Muscle of leg (tissue), 11 donors: ENCODE results near the gene RFESD. TPM values are rescaled to one million over a fixed set of nuclear protein-coding genes. Genes with fewer than 3 reads are reported as not detected.

Source experiments
- DNase-seq: peaks from one replicate; pipeline ENCODE4 v3.0.0; 2013
- H3K27ac ChIP-seq: one replicate; pipeline ENCODE4 v1.5.1; 2013; ENCODE audit warnings: mild to moderate bottlenecking, low read length, control low read depth
- H3K27me3 ChIP-seq: one replicate; pipeline ENCODE4 v1.6.1; 2013; ENCODE audit warnings: low read length; ENCODE audit not compliant: control insufficient read depth, insufficient read depth
- H3K36me3 ChIP-seq: one replicate; pipeline ENCODE4 v1.6.1; 2013; ENCODE audit warnings: low read length; ENCODE audit not compliant: control insufficient read depth, insufficient read depth
- H3K4me1 ChIP-seq: one replicate; pipeline ENCODE4 v1.6.1; 2013; ENCODE audit warnings: low read length; ENCODE audit not compliant: control insufficient read depth, insufficient read depth
- H3K4me3 ChIP-seq: one replicate; pipeline ENCODE4 v1.5.1; 2013; ENCODE audit warnings: low read length, control low read depth
- H3K9me3 ChIP-seq: replicated peaks from 2 replicates; pipeline ENCODE4 v1.6.1; 2013; ENCODE audit warnings: low read depth, low read length; ENCODE audit not compliant: control insufficient read depth
- WGBS: methylation state at CpG from one replicate; pipeline ENCODE4 v1.1.5; 2013; ENCODE audit warnings: missing lambda C conversion rate; ENCODE audit not compliant: insufficient coverage; 5-methylcytosine and 5-hydroxymethylcytosine counted together
- polyA plus RNA-seq, 8 donors: library from polyadenylated mRNA; unstranded; fragments of 120-200 nt; gene quantifications; one replicate each; pipeline versions ENCODE4 v1.2.1 to v1.2.3, GENCODE V29; 2013; ENCODE audit warnings: inconsistent platforms in 1 of 8, low replicate concordance in 1 of 8; ENCODE audit not compliant: insufficient read length in 8 of 8, insufficient read depth in 1 of 8
- total RNA-seq: library from RNA; stranded (reverse); fragments of 120-200 nt; gene quantifications from one replicate; pipeline ENCODE4 v1.2.4, GENCODE V29; 2013

The RFESD gene
- total and polyA plus RNA-seq, 9 donors: 2.7 to 3.9 (median 3.0) TPM

GRCh38 chr5:95673081-95673480, 26.5 kb downstream of the RFESD start:
- no peaks in the 10 kb centered on the region for H3K9me3 ChIP-seq
- H3K4me3 ChIP-seq: no peak overlapping the region
- H3K27ac ChIP-seq: no peak overlapping the region
- H3K27me3 ChIP-seq: no peaks in the 10 kb centered on the region
- no peaks in the 10 kb centered on the region for H3K36me3 ChIP-seq
- peaks cover 16% of the 10 kb centered on the region for H3K4me1 ChIP-seq
- no peak for DNase-seq
- WGBS: 50% methylated on average over 2 of the region's 3 CpGs

DNA sequence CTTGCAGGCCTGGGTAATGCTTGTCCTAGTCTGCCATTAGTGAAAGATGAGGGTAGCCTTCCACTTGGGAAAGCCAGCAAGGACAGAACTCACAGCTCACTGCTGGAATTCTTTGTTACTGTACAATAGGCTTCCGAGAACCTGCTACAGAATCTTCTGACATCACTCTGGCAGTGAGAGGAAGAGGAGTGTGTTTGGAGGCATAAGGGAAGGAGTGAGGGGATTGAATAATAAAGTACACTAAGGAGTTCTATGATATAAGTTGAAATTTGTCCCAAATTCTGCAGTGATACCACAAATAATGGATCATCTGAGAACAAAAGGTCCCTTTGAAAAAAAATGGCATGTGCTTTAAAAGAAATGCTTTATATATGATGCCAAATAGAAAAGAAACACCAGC, 36.3 kb downstream of the RFESD start, which contains the start of gene SPATA9:
Gene SPATA9 (minus strand): TSS at position 101 of the 400 bp plus-strand sequence. CDS start 137 bp downstream, outside the sequence.
- H3K27ac ChIP-seq: no peak within 1 kb of the TSS
- H3K9me3 ChIP-seq: no peaks in the 10 kb centered on the region
- no peak within 1 kb of the TSS for H3K4me3 ChIP-seq
- H3K36me3 ChIP-seq: no peaks in the 10 kb centered on the region
- no peaks in the 10 kb centered on the region for H3K27me3 ChIP-seq
- WGBS: no CpG with 5 or more reads among the region's 1 CpG
- no peak for DNase-seq
- no peaks in the 10 kb centered on the region for H3K4me1 ChIP-seq

GRCh38 chr5:95684361-95684760, 37.8 kb downstream of the RFESD start:
- Histone ChIP-seq H3K27ac (no peak overlapping the region), H3K4me1 (no peaks in the 10 kb centered on the region), H3K36me3 (no peaks in the 10 kb centered on the region), H3K27me3 (no peaks in the 10 kb centered on the region), H3K9me3 (no peaks in the 10 kb centered on the region), H3K4me3 (no peak overlapping the region)
- WGBS: no CpG with 5 or more reads among the region's 2 CpGs
- DNase-seq: no peak

- Histone ChIP-seq H3K27me3 (no peaks in the 10 kb centered on the region), H3K4me1 (no peaks in the 10 kb centered on the region), H3K36me3 (no peaks in the 10 kb centered on the region), H3K4me3 (no peak overlapping the region), H3K27ac (no peak overlapping the region), H3K9me3 (no peaks in the 10 kb centered on the region)
- 53% methylated on average over 2 of the region's 2 CpGs for WGBS
- DNase-seq: no peak
Observed at GRCh38 chr5:95686651-95687050, 40.1 kb downstream of the RFESD start.

DNA sequence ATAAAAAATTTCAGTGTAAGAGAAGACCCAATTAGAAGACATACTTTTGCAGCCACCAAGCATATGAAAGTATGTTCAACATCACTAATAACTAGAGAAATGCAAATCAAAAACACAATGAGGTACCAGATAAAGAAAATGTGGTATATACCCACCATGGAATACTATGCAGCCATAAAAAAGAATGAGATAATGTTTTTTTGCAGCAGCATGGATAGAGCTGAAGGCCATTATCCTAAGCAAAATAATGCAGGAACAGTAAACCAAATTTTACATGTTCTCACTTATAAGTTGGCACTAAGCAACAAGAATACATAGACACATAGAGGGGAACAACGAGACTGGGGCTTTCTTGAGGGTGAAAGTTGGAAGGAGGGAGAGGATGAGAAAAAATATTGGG, 43.1 kb downstream of the RFESD start:
- Histone ChIP-seq H3K4me3 (no peak overlapping the region), H3K4me1 (no peaks in the 10 kb centered on the region), H3K27ac (no peak overlapping the region), H3K27me3 (no peaks in the 10 kb centered on the region), H3K9me3 (no peaks in the 10 kb centered on the region), H3K36me3 (no peaks in the 10 kb centered on the region)
- DNase-seq: no peak
- WGBS: no CpG with 5 or more reads among the region's 1 CpG

DNA sequence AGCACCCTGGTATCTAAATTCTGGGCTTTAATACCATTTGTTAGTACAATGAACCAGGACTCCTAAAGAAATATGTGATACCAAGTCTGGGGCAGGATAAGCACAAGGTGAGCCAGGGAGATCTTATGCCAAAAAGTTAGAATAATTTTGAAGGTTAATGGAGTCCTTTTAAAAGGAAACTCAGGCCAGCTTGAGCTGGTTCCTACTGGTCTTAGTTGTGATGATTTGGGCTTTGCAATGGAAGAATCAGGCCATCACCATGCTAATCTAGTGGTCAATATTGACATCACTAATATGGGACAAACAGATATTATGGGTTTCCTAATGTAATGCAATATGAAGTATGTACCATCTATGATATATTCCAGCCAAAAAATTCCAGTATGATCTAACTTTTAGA, 43.8 kb downstream of the RFESD start:
- Histone ChIP-seq H3K27me3 (no peaks in the 10 kb centered on the region), H3K4me1 (no peaks in the 10 kb centered on the region), H3K36me3 (no peaks in the 10 kb centered on the region), H3K9me3 (no peaks in the 10 kb centered on the region), H3K27ac (no peak overlapping the region), H3K4me3 (no peak overlapping the region)
- DNase-seq: no peak

DNA sequence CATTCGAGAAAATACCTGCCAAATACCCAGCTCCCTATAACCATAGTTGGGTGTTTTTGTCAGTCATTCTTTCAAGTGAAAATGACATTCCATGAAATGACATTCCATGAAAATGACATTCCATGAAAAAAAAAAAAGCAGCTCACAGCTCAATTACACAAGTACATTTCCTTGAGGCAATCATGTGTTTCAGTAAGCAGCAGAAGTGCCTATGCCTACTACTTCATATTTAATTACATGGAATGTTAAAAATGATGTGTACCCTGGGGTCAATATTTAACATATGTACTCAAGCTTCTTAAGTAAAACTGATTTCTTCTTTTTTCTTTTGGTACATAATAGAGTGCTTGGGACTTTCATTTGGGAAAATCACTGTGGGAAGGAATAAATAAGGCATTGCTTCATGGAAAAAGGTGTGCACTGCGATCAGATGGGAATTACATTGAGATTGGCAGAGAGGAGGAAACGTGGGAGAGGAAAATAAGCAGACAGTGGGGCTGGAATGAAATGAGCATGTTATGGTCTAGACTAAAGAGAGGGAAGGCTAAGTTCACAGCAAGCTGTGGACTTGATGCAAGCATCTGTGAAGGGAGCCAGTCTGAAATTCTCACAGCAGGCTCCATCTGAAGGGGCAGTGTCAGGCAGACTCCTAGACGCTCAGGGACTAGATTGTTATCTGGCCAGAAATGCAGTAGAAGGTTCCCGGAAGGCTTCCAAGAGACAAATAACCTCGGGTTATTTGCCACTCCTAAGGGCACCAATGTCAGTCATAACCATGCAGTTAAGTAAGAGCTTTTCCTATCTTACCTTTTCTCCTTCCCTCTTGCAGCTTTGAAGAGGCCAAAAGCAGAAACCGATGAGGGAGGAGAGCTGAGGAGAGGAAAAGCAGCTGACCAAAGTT, 51.5 kb downstream of the RFESD start:
- H3K9me3 ChIP-seq: no peaks in the 10 kb centered on the region
- WGBS: 41% methylated on average over 4 of the region's 7 CpGs

DNA sequence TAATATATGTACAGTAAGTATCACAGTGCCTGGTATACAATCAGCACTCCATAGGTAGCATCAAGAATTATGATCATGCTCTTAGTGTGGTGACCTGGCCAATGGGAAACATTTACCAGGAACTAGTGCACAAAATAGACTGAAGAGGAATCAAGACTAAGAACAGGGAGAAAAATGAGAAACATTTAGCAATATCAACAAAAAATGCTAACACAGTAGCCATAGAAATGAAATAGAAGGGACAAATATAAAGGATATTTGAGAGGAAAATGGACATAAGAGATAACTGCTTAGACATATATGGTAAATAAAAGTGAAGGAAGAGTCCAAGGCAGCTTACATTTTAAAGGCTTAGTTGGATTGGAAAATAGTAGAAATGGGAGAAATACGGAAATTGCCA, 52.8 kb downstream of the RFESD start:
- Histone ChIP-seq H3K27ac (no peak overlapping the region), H3K27me3 (no peaks in the 10 kb centered on the region), H3K9me3 (no peaks in the 10 kb centered on the region), H3K36me3 (no peaks in the 10 kb centered on the region), H3K4me3 (no peak overlapping the region), H3K4me1 (no peaks in the 10 kb centered on the region)
- WGBS: no CpG with 5 or more reads among the region's 1 CpG
- DNase-seq: no peak

More for the DNA sequence above, 51.5 kb downstream of the RFESD start:
- Histone ChIP-seq H3K27me3 (no peaks in the 10 kb centered on the region), H3K36me3 (no peaks in the 10 kb centered on the region), H3K4me1 (no peaks in the 10 kb centered on the region), H3K27ac (no peak overlapping the region), H3K4me3 (no peak overlapping the region)
- no peak for DNase-seq

GRCh38 chr5:95701074-95701473, 54.5 kb downstream of the RFESD start:
- no peak for DNase-seq
- Histone ChIP-seq H3K27ac (no peak overlapping the region), H3K36me3 (no peaks in the 10 kb centered on the region), H3K4me1 (no peaks in the 10 kb centered on the region), H3K27me3 (no peaks in the 10 kb centered on the region), H3K9me3 (no peaks in the 10 kb centered on the region), H3K4me3 (no peak overlapping the region)

- Histone ChIP-seq H3K36me3 (no peaks in the 10 kb centered on the region), H3K4me3 (no peak overlapping the region), H3K27ac (no peak overlapping the region), H3K27me3 (no peaks in the 10 kb centered on the region), H3K9me3 (no peaks in the 10 kb centered on the region), H3K4me1 (no peaks in the 10 kb centered on the region)
- WGBS: no CpG with 5 or more reads among the region's 1 CpG
- DNase-seq: no peak
Observed at GRCh38 chr5:95704150-95704549, 57.6 kb downstream of the RFESD start.
